ENCODE measurements around the gene TM9SF2.
A peak's percentile ranks its signal among the peaks of the same experiment; 100 is the strongest.

TM9SF2 gene

DNA sequence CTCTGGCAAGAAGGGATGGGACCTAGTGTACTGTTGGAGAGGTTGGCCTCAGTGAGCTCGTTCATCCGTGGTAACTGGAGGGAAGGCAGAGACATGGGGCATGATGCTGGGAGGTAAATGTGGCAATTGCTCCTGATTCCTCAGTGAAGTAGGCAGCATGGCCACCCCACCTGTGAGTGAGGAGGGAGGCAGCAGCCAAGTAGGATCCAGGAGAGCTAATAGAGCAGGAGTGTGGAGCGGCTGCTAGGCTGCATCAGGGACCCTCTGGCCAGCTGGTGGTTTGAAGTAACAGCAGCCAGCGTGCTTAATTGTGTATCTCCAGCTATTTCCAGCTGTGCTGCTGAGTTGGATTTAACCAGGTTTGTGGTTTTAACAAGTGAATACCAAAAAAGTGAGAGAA, 24.7 kb downstream of the TM9SF2 start:
- Histone ChIP-seq H3K4me3 (ENCODE audit: control insufficient read depth in 1 of 7, extremely low read depth in 1 of 7, insufficient read depth in 4 of 7, low read depth in 2 of 7, low read length in 6 of 7) (no peak overlapping the region), H3K36me3 (ENCODE audit: control insufficient read depth in 4 of 4, insufficient read depth in 4 of 4, low read length in 3 of 4) (peaks cover 17 to 62% (median 47%) of the 10 kb centered on the region in 4 experiments), H3K27me3 (replicated peaks in 2 of 5; ENCODE audit: control insufficient read depth in 4 of 5, insufficient read depth in 5 of 5, low read length in 4 of 5) (no peaks in the 10 kb centered on the region), H3K9me3 (ENCODE audit: control extremely low read depth in 1 of 5, control insufficient read depth in 4 of 5, insufficient read depth in 2 of 5, low read depth in 1 of 5, low read length in 4 of 5) (no peaks in the 10 kb centered on the region), H3K27ac (ENCODE audit: insufficient read depth in 1 of 2, low read depth in 1 of 2, low read length in 2 of 2, poor library complexity in 1 of 2, severe bottlenecking in 2 of 2) (no peak overlapping the region), H3K4me1 (ENCODE audit: control extremely low read depth in 1 of 4, control insufficient read depth in 4 of 4, insufficient read depth in 4 of 4, low read length in 3 of 4) (peaks cover 0 to 10% (median 3%) of the 10 kb centered on the region in 4 experiments)
- DNase-seq: no peak
- ChIA-PET CTCF (interaction anchor here (0.6 to 2.2 kb wide), 9 partner anchors 9 to 258 kb away, joined by 3 to 10 read pairs (median 4); no protein-coding TSS in a partner anchor), POLR2A (interaction anchor here (1.1 kb wide), 1 partner anchor 19 kb away, joined by 3 read pairs; no protein-coding TSS in a partner anchor)
- WGBS (ENCODE audit: insufficient coverage): 94% methylated on average over 3 of the region's 4 CpGs

DNA sequence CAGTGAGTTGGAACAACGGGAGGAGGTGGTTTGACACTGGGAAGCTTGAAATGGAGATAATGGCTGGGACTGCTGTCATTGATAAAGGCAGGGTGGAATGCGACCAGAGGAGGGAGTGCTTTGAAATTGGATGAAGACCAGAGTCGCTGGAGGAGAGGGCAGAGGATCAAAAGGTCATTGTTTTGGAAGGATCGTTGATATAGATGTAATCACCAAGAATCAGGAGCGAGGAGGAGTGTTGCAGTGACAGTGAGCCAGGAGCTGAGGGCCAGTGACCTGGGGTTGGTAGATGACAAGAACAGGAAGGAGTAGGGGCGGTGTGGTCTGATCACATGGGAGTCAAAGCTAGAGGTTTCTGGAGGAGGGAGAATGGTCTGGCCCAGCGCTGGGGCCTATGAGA, 25.3 kb downstream of the TM9SF2 start:
- ChIA-PET POLR2A (interaction anchor here (1.1 kb wide), 3 partner anchors 16 to 26 kb away, joined by 3 read pairs; no protein-coding TSS in a partner anchor), CTCF (interaction anchor here (0.8 to 2.2 kb wide), 7 partner anchors 9 to 259 kb away, joined by 3 to 10 read pairs (median 3); no protein-coding TSS in a partner anchor)
- DNase-seq: peak in 2 of 3 donors; percentile 23 to 29
- Histone ChIP-seq H3K36me3 (ENCODE audit: control insufficient read depth in 4 of 4, insufficient read depth in 4 of 4, low read length in 3 of 4) (peaks cover 20 to 62% (median 46%) of the 10 kb centered on the region in 4 experiments), H3K27me3 (replicated peaks in 2 of 5; ENCODE audit: control insufficient read depth in 4 of 5, insufficient read depth in 5 of 5, low read length in 4 of 5) (no peaks in the 10 kb centered on the region), H3K27ac (ENCODE audit: insufficient read depth in 1 of 2, low read depth in 1 of 2, low read length in 2 of 2, poor library complexity in 1 of 2, severe bottlenecking in 2 of 2) (no peak overlapping the region), H3K9me3 (ENCODE audit: control extremely low read depth in 1 of 5, control insufficient read depth in 4 of 5, insufficient read depth in 2 of 5, low read depth in 1 of 5, low read length in 4 of 5) (no peaks in the 10 kb centered on the region), H3K4me1 (ENCODE audit: control extremely low read depth in 1 of 4, control insufficient read depth in 4 of 4, insufficient read depth in 4 of 4, low read length in 3 of 4) (peaks cover 0 to 10% (median 3%) of the 10 kb centered on the region in 4 experiments), H3K4me3 (ENCODE audit: control insufficient read depth in 1 of 7, extremely low read depth in 1 of 7, insufficient read depth in 4 of 7, low read depth in 2 of 7, low read length in 6 of 7) (no peak overlapping the region)
- WGBS (ENCODE audit: insufficient coverage): 74% methylated on average over 7 of the region's 7 CpGs

DNA sequence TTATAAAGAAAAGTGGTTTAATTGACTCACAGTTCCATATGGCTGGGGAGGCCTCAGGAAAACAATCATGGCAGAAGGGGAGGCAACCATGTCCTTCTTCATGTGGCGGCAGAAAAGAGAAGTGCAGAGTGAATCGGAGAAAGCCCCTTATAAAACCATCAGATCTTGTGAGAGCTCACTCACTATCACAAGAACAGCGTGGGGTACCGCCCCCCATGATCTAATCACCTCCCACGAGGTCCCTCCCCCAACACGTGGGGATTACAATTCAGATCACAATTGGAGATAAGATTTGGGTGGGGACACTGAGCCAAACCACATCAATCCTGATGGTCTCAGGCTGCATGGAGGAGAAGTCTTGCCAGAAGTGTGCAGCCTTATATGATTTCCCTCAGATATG, 26.0 kb downstream of the TM9SF2 start:
- Histone ChIP-seq H3K27me3 (replicated peaks in 2 of 5; ENCODE audit: control insufficient read depth in 4 of 5, insufficient read depth in 5 of 5, low read length in 4 of 5) (no peaks in the 10 kb centered on the region), H3K4me1 (ENCODE audit: control extremely low read depth in 1 of 4, control insufficient read depth in 4 of 4, insufficient read depth in 4 of 4, low read length in 3 of 4) (peaks cover 0 to 10% (median 3%) of the 10 kb centered on the region in 4 experiments), H3K4me3 (ENCODE audit: control insufficient read depth in 1 of 7, extremely low read depth in 1 of 7, insufficient read depth in 4 of 7, low read depth in 2 of 7, low read length in 6 of 7) (no peak overlapping the region), H3K9me3 (ENCODE audit: control extremely low read depth in 1 of 5, control insufficient read depth in 4 of 5, insufficient read depth in 2 of 5, low read depth in 1 of 5, low read length in 4 of 5) (no peaks in the 10 kb centered on the region), H3K36me3 (ENCODE audit: control insufficient read depth in 4 of 4, insufficient read depth in 4 of 4, low read length in 3 of 4) (peaks cover 20 to 57% (median 42%) of the 10 kb centered on the region in 4 experiments), H3K27ac (ENCODE audit: insufficient read depth in 1 of 2, low read depth in 1 of 2, low read length in 2 of 2, poor library complexity in 1 of 2, severe bottlenecking in 2 of 2) (no peak overlapping the region)
- ChIA-PET CTCF (interaction anchor here (0.7 to 2.3 kb wide), 7 partner anchors 9 to 87 kb away, joined by 3 to 10 read pairs (median 6); no protein-coding TSS in a partner anchor), POLR2A (interaction anchor here (1.1 kb wide), 2 partner anchors 17 to 26 kb away, joined by 3 read pairs; no protein-coding TSS in a partner anchor)
- DNase-seq: peak in 1 of 3 donors; percentile 21
- WGBS (ENCODE audit: insufficient coverage): 88% methylated on average over 1 of the region's 6 CpGs

DNA sequence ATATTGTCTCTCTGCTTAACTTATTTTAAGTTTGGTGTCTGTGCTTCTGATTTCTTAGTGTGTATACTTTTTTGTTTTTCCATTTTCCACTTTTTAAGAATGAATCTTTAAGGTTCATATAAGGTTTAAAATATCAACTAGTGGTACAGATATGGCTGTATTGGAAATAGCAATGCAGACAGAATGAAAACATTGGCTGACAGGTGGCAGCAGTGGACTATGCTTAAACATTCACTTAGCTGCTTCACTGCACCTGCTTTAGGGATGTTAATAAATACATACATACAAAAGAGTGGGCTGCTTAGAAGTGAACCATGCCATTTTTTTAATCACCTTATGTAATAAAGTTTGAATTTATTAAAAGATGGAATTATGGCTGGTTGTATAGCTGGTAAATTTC, 27.3 kb downstream of the TM9SF2 start:
- ChIA-PET POLR2A (no interaction called here), CTCF (interaction anchor here (1.0 to 2.3 kb wide), 5 partner anchors 10 to 88 kb away, joined by 3 to 8 read pairs (median 4); no protein-coding TSS in a partner anchor)
- H3K9me3 ChIP-seq (ENCODE audit: control extremely low read depth in 1 of 5, control insufficient read depth in 4 of 5, insufficient read depth in 2 of 5, low read depth in 1 of 5, low read length in 4 of 5): no peaks in the 10 kb centered on the region
- peaks cover 0 to 10% (median 3%) of the 10 kb centered on the region in 4 experiments for H3K4me1 ChIP-seq (ENCODE audit: control extremely low read depth in 1 of 4, control insufficient read depth in 4 of 4, insufficient read depth in 4 of 4, low read length in 3 of 4)
- H3K27me3 ChIP-seq (replicated peaks in 2 of 5; ENCODE audit: control insufficient read depth in 4 of 5, insufficient read depth in 5 of 5, low read length in 4 of 5): no peaks in the 10 kb centered on the region
- no peak overlapping the region for H3K4me3 ChIP-seq (ENCODE audit: control insufficient read depth in 1 of 7, extremely low read depth in 1 of 7, insufficient read depth in 4 of 7, low read depth in 2 of 7, low read length in 6 of 7)
- no peak overlapping the region for H3K27ac ChIP-seq (ENCODE audit: insufficient read depth in 1 of 2, low read depth in 1 of 2, low read length in 2 of 2, poor library complexity in 1 of 2, severe bottlenecking in 2 of 2)
- H3K36me3 ChIP-seq (ENCODE audit: control insufficient read depth in 4 of 4, insufficient read depth in 4 of 4, low read length in 3 of 4): peaks cover 17 to 51% (median 31%) of the 10 kb centered on the region in 4 experiments
- DNase-seq: peak in 2 of 3 donors; percentile 50

DNA sequence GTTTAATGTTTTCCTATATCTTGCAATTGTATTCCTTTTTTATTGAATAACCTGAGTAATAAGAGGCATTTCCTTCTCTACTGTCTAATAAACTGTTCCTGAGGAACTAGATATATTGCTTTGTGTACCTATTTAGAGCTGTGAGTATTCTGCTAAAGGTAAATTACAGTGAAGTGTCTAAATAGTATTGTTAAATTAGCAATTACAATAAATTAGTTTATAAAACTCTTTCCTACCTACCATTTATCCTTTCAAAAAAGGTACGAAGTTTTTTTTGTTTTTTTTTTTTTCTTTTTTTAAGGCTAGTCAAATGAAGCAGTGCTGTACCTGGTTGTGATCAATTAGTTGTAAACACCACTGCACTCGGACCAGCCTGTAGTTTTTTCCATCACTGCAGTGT, 34.8 kb downstream of the TM9SF2 start:
- no CpG with 5 or more reads among the region's 2 CpGs for WGBS (ENCODE audit: insufficient coverage)
- no peak for DNase-seq
- CTCF ChIA-PET: interaction anchor here (1.5 kb wide), 1 partner anchor 101 kb away, joined by 3 read pairs; no protein-coding TSS in a partner anchor

DNA sequence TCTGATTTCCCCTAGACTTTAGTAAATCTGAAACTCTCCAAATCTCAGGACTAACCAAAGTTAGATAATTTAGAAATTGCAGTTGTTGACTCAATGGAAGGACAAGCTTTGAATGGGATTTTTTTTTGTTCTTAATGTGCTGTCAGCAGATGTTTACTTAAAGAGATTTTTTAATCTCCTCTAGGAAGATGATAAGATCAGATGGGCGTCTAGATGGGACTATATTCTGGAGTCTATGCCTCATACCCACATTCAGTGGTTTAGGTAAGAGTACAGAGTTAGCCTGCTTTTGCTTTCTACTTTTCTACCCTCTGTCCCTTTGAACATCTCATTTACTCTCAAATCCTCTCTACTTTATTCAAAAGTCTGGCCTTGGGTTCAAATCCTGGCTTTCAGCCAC, 39.3 kb downstream of the TM9SF2 start:
- Histone ChIP-seq H3K27ac (ENCODE audit: insufficient read depth in 1 of 2, low read depth in 1 of 2, low read length in 2 of 2, poor library complexity in 1 of 2, severe bottlenecking in 2 of 2) (no peak overlapping the region), H3K36me3 (ENCODE audit: control insufficient read depth in 4 of 4, insufficient read depth in 4 of 4, low read length in 3 of 4) (peaks cover 33 to 65% (median 43%) of the 10 kb centered on the region in 4 experiments), H3K4me3 (ENCODE audit: control insufficient read depth in 1 of 7, extremely low read depth in 1 of 7, insufficient read depth in 4 of 7, low read depth in 2 of 7, low read length in 6 of 7) (no peak overlapping the region), H3K27me3 (replicated peaks in 2 of 5; ENCODE audit: control insufficient read depth in 4 of 5, insufficient read depth in 5 of 5, low read length in 4 of 5) (no peaks in the 10 kb centered on the region), H3K4me1 (ENCODE audit: control extremely low read depth in 1 of 4, control insufficient read depth in 4 of 4, insufficient read depth in 4 of 4, low read length in 3 of 4) (no peaks in the 10 kb centered on the region), H3K9me3 (ENCODE audit: control extremely low read depth in 1 of 5, control insufficient read depth in 4 of 5, insufficient read depth in 2 of 5, low read depth in 1 of 5, low read length in 4 of 5) (no peaks in the 10 kb centered on the region)
- POLR2A ChIA-PET: no interaction called here
- WGBS (ENCODE audit: insufficient coverage): no CpG with 5 or more reads among the region's 1 CpG
- DNase-seq: no peak
- CTCF ChIA-PET: no interaction called here

More for the DNA sequence above, 34.8 kb downstream of the TM9SF2 start:
- Histone ChIP-seq H3K36me3 (ENCODE audit: control insufficient read depth in 4 of 4, insufficient read depth in 4 of 4, low read length in 3 of 4) (peaks cover 14 to 39% (median 29%) of the 10 kb centered on the region in 4 experiments), H3K4me1 (ENCODE audit: control extremely low read depth in 1 of 4, control insufficient read depth in 4 of 4, insufficient read depth in 4 of 4, low read length in 3 of 4) (no peaks in the 10 kb centered on the region), H3K9me3 (ENCODE audit: control extremely low read depth in 1 of 5, control insufficient read depth in 4 of 5, insufficient read depth in 2 of 5, low read depth in 1 of 5, low read length in 4 of 5) (no peaks in the 10 kb centered on the region), H3K27ac (ENCODE audit: insufficient read depth in 1 of 2, low read depth in 1 of 2, low read length in 2 of 2, poor library complexity in 1 of 2, severe bottlenecking in 2 of 2) (no peak overlapping the region), H3K4me3 (ENCODE audit: control insufficient read depth in 1 of 7, extremely low read depth in 1 of 7, insufficient read depth in 4 of 7, low read depth in 2 of 7, low read length in 6 of 7) (no peak overlapping the region), H3K27me3 (replicated peaks in 2 of 5; ENCODE audit: control insufficient read depth in 4 of 5, insufficient read depth in 5 of 5, low read length in 4 of 5) (no peaks in the 10 kb centered on the region)
- POLR2A ChIA-PET: no interaction called here

DNA sequence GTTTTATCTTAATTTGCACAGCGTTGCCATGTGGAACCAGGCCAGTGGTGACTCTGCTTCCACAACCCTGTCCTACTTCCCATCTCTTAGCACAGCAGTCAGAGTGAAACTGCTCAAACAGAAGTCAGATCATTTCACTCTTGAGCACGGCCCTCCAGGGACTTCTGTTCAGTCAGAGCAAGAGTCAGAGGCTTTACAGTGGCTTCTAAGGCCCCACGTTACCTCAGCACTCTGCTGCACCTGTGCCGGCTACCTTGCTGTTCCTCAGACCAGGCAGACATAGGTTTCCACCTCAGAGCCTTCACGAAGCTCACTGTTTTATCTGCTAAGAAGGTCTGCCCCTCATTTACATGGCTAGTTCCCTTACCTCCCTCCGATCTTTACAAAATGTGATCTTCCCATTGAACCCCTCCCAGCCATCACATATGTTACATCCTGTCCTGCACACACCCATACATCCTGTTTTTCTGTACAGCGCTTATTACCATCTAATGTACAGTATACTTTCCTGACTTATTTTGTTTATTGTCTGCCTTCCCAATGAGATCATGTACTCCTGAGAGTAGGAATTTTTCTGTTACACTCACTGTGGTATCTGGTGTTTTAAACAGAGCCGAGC, 41.6 kb downstream of the TM9SF2 start:
- DNase-seq: peak in 1 of 3 donors; percentile 17
- no peak overlapping the region for H3K27ac ChIP-seq (ENCODE audit: insufficient read depth in 1 of 2, low read depth in 1 of 2, low read length in 2 of 2, poor library complexity in 1 of 2, severe bottlenecking in 2 of 2)
- POLR2A ChIA-PET: no interaction called here

More for the DNA sequence above, 41.6 kb downstream of the TM9SF2 start:
- WGBS (ENCODE audit: insufficient coverage): 93% methylated on average over 6 of the region's 8 CpGs
- H3K4me1 ChIP-seq (ENCODE audit: control extremely low read depth in 1 of 4, control insufficient read depth in 4 of 4, insufficient read depth in 4 of 4, low read length in 3 of 4): peaks cover 0 to under 1% (median 0%) of the 10 kb centered on the region in 4 experiments
- peaks cover 28 to 79% (median 54%) of the 10 kb centered on the region in 4 experiments for H3K36me3 ChIP-seq (ENCODE audit: control insufficient read depth in 4 of 4, insufficient read depth in 4 of 4, low read length in 3 of 4)
- CTCF ChIA-PET: interaction anchor here (0.7 to 2.0 kb wide), 4 partner anchors 9 to 36 kb away, joined by 3 to 5 read pairs (median 4); no protein-coding TSS in a partner anchor
- no peaks in the 10 kb centered on the region for H3K27me3 ChIP-seq (replicated peaks in 2 of 5; ENCODE audit: control insufficient read depth in 4 of 5, insufficient read depth in 5 of 5, low read length in 4 of 5)
- no peak overlapping the region for H3K4me3 ChIP-seq (ENCODE audit: control insufficient read depth in 1 of 7, extremely low read depth in 1 of 7, insufficient read depth in 4 of 7, low read depth in 2 of 7, low read length in 6 of 7)
- H3K9me3 ChIP-seq (ENCODE audit: control extremely low read depth in 1 of 5, control insufficient read depth in 4 of 5, insufficient read depth in 2 of 5, low read depth in 1 of 5, low read length in 4 of 5): no peaks in the 10 kb centered on the region
